Transverse colon (tissue), 4 donors: ENCODE data around the gene ZFHX3. TPM values are rescaled to one million over a fixed set of nuclear protein-coding genes. Genes with fewer than 3 reads are reported as not detected.

Experiments
- DNase-seq: peaks from one replicate; pipeline ENCODE4 v3.0.0-alpha.2; 2019
- H3K27ac ChIP-seq, 4 donors: fragments of 200-600 bp; sonication (generic); 2 replicates each; pipeline ENCODE4 v1.5.1; 2016 to 2018; ENCODE audit warnings: inconsistent platforms in 4 of 4
- H3K27me3 ChIP-seq: fragments of 200-600 bp; sonication (generic); 2 replicates; pipeline ENCODE4 v1.5.1; 2017; ENCODE audit warnings: inconsistent platforms
- H3K36me3 ChIP-seq, 4 donors: fragments of 200-600 bp; sonication (generic); 2 replicates each; pipeline ENCODE4 v1.5.1; 2017 to 2019; ENCODE audit warnings: inconsistent platforms in 4 of 4
- H3K4me1 ChIP-seq, 4 donors: fragments of 200-600 bp; sonication (generic); 2 replicates each; pipeline ENCODE4 v1.5.1; 2017 to 2020; ENCODE audit warnings: inconsistent platforms in 4 of 4
- H3K4me3 ChIP-seq, 4 donors: fragments of 200-600 bp; sonication (generic); 1 replicate in 1 of 4; 2 replicates in 3 of 4; pipeline versions ENCODE4 v1.5.1 to v1.6.1; 2017 to 2019; ENCODE audit warnings: inconsistent platforms in 4 of 4
- H3K9me3 ChIP-seq, 2 donors: fragments of 200-600 bp; sonication (generic); 2 replicates each; pipeline ENCODE4 v1.5.1; 2017 to 2019; ENCODE audit warnings: inconsistent platforms in 2 of 2
- CTCF ChIP-seq, 5 experiments: fragments of 200-600 bp in 3 of 5; fragments of 450-650 bp in 2 of 5; sonication (generic) in 3 of 5; IDR thresholded peaks; 1 replicate in 2 of 5; 2 replicates in 3 of 5; pipeline ENCODE4 v1.5.1; 2016 to 2017; ENCODE audit warnings: antibody characterized with exemption in 5 of 5, inconsistent platforms in 3 of 5, mild to moderate bottlenecking in 2 of 5, moderate library complexity in 1 of 5
- EP300 ChIP-seq: sonication (generic); formaldehyde crosslinking; IDR thresholded peaks from one replicate; pipeline ENCODE4 v1.6.1; 2017; ENCODE audit warnings: antibody characterized with exemption, low read depth
- POLR2A ChIP-seq: fragments of 450-650 bp; IDR thresholded peaks from one replicate; pipeline ENCODE4 v1.6.1; 2016; ENCODE audit warnings: antibody characterized with exemption, mild to moderate bottlenecking, moderate library complexity
- POLR2AphosphoS5 ChIP-seq, 3 donors: sonication (generic); formaldehyde crosslinking; IDR thresholded peaks; one replicate each; pipeline ENCODE4 v1.6.1; 2016; ENCODE audit warnings: antibody characterized with exemption in 3 of 3
- WGBS, 2 donors: methylation state at CpG; one replicate each; pipeline ENCODE4 v1.1.5; 2018; ENCODE audit warnings: low coverage in 1 of 2; 5-methylcytosine and 5-hydroxymethylcytosine counted together
- in situ Hi-C, 4 donors: fragments of 200-750 bp; cut with MboI; loops; one replicate each; pipeline versions ENCODE4 v1.15.0 to v1.15.1; 2017; ENCODE audit warnings: low sequenced_read_pairs in 3 of 4, low pct_ligation_motif_present in 1 of 4, low pct_unique_long_range_greater_than_20kb in 1 of 4
- intact Hi-C: fragments of 100-400 bp; cut with DNase I; formaldehyde crosslinking; loops from one replicate; pipeline ENCODE4 v1.15.1; 2023; ENCODE audit warnings: low total_unique reads
- total RNA-seq, 4 donors: library from RNA; depleted of rRNA; stranded (reverse); fragments of >200 nt; gene quantifications; one replicate each; pipeline ENCODE4 v1.1.0, GENCODE V29; 2016

The ZFHX3 gene
- total RNA-seq, 4 donors from 2014 or later = 12.3 to 23.7 (median 15.3) TPM

DNA sequence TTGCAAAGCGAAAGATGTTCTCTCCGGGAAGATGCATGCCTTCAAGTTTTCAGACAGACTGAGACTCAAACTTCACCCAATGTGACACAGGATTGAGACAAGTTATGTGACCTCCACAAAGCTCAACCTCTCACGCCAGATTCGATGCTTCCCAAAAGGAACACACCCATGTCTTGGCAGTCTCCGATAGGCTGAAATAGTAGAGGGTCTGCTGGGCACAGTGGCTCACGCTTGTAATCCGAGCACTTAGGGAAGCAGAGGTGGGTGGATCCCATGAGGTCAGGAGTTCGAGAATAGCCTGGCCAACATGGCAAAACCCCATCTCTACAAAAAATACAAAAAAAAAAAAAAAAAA lies 22.1 kb downstream of the ZFHX3 start:
- 76% methylated on average over 8 of the region's 8 CpGs; no CpG with 5 or more reads in 1 of the 2 donors for WGBS, 2 donors
- no peaks in the 10 kb centered on the region for H3K9me3 ChIP-seq
- no peak for TF ChIP-seq EP300
- no peak for TF ChIP-seq CTCF (IDR thresholded peaks at IDR 0.05)
- no peak for TF ChIP-seq POLR2A
- TF ChIP-seq POLR2AphosphoS5 (IDR thresholded peaks at IDR 0.05) = no peak
- in situ Hi-C loops (loop anchor here in 1 of 4 donors (25.0 kb wide), 1 partner anchor 189 kb away; no protein-coding TSS in a partner anchor), intact Hi-C loops (no loop called here)
- no peak for DNase-seq
- no peaks in the 10 kb centered on the region for H3K36me3 ChIP-seq
- peak overlapping the region; percentile 21 to 52 (median 42) for H3K27ac ChIP-seq
- H3K4me3 ChIP-seq = no peak overlapping the region
- H3K27me3 ChIP-seq = no peaks in the 10 kb centered on the region
- H3K4me1 ChIP-seq = peaks cover 5 to 32% (median 12%) of the 10 kb centered on the region in 4 donors

DNA sequence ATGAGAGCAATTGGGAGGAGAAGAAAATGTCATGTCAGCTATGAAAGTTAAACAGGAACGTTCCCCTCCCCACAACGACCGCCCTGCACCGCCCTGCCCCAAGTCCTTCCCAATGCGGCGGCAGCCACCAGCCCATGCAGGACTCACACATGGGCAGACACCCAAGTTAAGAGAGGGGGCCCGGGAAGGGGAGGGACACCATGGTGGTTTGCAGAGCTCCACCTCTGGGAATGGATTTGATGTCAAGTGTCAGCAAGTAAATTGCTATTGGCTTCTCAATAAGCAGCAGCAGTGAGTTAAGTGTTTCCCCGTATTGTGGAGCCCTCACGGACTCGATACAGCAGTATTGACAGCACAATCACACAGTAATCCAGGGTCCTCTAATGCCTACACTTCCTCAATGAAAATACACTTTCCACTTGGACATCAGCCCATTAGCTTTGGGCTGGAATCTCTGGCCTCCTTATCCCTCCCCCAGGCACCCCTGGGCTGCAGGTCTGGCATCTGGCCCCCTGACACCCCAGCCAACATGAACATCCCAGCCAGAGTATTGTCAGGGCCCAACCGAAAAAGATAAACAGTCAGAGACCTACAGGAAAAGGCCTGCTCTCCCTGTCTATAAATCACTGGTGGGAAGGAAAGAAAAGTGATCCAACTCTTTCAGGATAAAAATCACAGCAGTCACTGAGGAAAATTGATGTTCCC lies 22.6 kb downstream of the ZFHX3 start:
- Histone ChIP-seq H3K36me3 (no peaks in the 10 kb centered on the region), H3K27ac (peak overlapping the region; percentile 21 to 52 (median 42)), H3K4me1 (peaks cover 6 to 32% (median 15%) of the 10 kb centered on the region in 4 donors), H3K4me3 (no peak overlapping the region), H3K27me3 (no peaks in the 10 kb centered on the region), H3K9me3 (no peaks in the 10 kb centered on the region)
- intact Hi-C loops (no loop called here), in situ Hi-C loops (loop anchor here in 1 of 4 donors (25.0 kb wide), 1 partner anchor 188 kb away; no protein-coding TSS in a partner anchor)
- WGBS, 2 donors = 60% methylated on average over 11 of the region's 11 CpGs; no CpG with 5 or more reads in 1 of the 2 donors
- TF ChIP-seq POLR2AphosphoS5 (IDR thresholded peaks at IDR 0.05) = no peak
- TF ChIP-seq CTCF (IDR thresholded peaks at IDR 0.05) = no peak
- TF ChIP-seq POLR2A = no peak
- TF ChIP-seq EP300 = no peak
- DNase-seq = no peak

DNA sequence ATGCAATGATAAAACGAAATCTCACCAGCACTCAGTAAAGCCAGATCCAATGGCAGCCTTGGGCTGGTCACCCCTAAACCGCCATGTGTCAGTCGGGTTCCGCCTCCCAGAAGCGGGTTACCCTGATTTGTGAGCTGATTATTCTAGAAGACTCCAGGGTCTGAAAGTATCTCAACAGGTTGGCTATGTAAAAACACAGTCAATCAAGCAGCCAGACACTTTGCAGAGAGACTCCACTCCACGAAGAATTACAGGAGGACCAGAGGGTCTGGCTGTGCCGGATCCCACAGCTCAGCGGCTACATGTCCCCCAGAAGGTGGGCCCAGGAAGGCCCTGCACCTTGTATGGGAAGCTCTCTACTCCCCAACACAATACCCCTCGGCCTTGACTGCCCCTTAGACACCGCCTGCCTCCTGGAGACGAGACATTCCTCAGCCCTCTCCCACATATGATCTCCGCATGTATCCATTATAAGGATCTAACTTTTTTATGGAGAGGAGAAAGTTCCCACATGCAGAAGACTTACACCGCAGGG lies 23.3 kb downstream of the ZFHX3 start:
- DNase-seq = no peak
- intact Hi-C loops = no loop called here
- Histone ChIP-seq H3K4me3 (no peak overlapping the region), H3K27ac (peak overlapping the region in 1 of 4 donors; percentile 51), H3K36me3 (no peaks in the 10 kb centered on the region), H3K27me3 (no peaks in the 10 kb centered on the region), H3K4me1 (peaks cover 13 to 39% (median 19%) of the 10 kb centered on the region in 4 donors), H3K9me3 (no peaks in the 10 kb centered on the region)
- WGBS, 2 donors = 89 to 92% methylated on average over 5 to 13 of the region's 13 CpGs
- no peak for TF ChIP-seq CTCF (IDR thresholded peaks at IDR 0.05)
- no peak for TF ChIP-seq POLR2AphosphoS5 (IDR thresholded peaks at IDR 0.05)
- in situ Hi-C loops = loop anchor here in 1 of 4 donors (25.0 kb wide), 1 partner anchor 187 kb away; no protein-coding TSS in a partner anchor

DNA sequence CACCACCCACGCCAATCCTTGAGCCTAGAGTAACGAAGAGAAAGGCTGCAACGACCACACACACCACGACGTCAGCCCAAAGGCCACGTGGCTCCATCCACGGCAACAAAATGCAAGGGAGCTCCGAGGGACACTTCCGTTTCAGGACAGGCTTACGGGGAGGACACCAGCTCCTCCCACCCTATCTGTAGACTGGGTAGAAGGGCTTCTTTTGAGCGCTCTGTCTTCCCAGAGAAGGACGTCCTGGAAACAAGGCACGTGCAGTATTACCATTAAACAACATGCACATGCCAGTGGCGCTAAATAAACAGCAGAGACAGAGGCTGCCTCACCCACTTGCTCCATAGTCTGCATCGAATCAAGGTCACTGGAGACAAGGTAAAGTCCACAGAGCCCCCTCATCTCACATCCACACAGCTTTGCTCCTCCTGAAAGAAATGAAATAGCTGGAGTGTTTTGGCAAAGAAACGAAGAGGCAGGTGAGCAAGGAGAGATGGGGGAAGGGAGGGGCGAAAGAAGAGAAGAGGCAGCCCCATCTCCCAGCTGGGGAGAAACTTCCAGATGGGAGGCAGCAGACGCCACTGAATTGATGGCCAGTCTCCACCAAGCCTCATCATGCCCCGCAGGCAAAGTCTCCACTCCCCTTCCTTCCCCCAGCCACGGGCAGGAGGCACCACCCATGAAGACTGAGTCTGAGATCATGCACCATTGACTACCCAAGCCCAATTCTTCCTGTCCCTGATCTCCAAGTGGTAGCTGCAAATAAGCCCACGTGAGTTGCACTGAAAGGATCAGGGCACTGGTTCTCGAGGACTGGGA lies 24.0 kb downstream of the ZFHX3 start:
- 82% methylated on average over 22 of the region's 22 CpGs; no CpG with 5 or more reads in 1 of the 2 donors for WGBS, 2 donors
- Histone ChIP-seq H3K4me1 (peaks cover 17 to 45% (median 23%) of the 10 kb centered on the region in 4 donors), H3K4me3 (no peak overlapping the region), H3K36me3 (no peaks in the 10 kb centered on the region), H3K27me3 (no peaks in the 10 kb centered on the region), H3K9me3 (no peaks in the 10 kb centered on the region), H3K27ac (no peak overlapping the region)
- no peak for DNase-seq
- no peak for TF ChIP-seq CTCF (IDR thresholded peaks at IDR 0.05)
- intact Hi-C loops (no loop called here), in situ Hi-C loops (no loop called here)
